Bone marrow (tissue), 2 donors: Measurements from ENCODE around the gene INPP4B.
"Not testable (repeated sequence)": the region's sequence is repeated elsewhere in the genome, so short reads cannot be mapped to it uniquely, and the experiment has no call there.

Source experiments
- DNase-seq, 2 donors: peaks; one replicate each; lab custom pipeline; 2025; lab: John Stamatoyannopoulos, UW

Gene INPP4B

DNA sequence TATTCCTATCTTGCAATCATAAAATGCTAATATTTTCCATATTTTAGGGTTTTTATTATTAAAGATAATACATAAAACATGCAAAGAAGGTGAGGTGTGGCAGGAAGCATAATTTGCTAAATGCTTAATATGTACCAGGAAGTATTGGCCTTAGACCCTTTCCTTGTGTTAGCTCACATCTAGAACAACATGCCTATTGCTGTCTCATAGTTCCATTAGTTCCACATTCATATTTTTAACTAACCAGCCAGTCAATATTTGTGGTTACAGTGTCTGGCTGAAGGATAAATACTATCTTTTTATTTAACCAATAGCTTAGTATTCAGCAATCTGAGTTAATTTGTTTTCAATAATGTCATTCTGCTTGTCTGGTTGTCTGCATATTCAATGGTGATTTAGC is 432.6 kb downstream of the INPP4B start:
- DNase-seq = no peak

DNA sequence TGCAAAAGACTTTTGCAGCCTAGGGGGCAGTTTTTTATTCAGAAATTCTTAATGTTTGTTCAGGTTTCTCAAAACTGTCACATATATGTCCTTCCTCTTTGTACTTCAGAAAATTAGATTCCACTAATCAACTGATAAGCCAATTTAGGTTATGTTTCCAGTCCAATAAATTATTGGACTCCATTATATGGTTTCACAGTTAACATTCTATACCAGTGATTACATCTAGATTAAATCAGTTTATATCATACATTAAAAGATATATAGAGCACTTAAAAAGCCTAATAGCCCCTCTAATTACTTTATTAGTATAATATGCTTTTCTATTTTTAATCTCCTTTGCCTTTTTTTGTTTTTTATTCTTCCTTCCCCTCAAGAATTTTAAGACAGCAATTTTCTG is 434.1 kb downstream of the INPP4B start:
- no peak for DNase-seq

DNA sequence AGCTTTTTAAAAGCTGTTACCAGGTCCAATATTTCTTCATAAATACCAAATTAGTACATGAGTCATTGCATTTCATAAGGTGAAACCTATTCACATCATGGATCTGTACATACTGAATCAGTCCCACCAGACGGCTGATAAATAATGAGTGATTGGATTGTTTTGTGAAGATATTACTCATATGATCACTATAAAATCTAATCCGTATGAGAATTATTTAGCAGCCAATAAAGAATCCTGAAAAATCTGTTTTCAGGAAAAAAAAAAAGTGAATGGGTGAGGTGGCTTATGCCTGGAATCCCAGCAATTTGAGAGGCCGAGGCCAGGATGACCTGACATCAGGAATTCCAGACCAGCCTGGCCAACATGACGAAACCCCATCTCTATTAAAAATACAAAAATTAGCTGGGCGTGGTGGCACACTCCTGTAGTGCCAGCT is 438.1 kb downstream of the INPP4B start:
- DNase-seq = no peak

DNA sequence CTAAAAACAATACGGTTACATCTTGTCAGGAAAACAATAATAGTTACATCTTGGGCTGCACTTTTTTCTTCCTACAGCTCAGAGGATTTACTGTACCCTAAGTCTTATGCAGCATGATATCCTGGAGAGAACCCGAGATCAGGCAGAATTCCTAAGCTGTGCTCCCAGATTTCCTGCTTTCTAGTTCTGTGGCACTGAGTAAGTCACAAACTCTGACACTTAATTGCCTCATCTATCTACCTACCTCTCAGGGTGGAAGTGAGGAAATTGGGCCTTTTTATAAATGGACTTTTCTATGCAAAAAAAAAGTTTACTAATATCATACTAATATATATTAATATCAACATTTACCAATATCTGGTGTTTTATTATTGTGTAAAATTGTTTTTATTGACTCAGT is 438.5 kb downstream of the INPP4B start:
- no peak for DNase-seq

DNA sequence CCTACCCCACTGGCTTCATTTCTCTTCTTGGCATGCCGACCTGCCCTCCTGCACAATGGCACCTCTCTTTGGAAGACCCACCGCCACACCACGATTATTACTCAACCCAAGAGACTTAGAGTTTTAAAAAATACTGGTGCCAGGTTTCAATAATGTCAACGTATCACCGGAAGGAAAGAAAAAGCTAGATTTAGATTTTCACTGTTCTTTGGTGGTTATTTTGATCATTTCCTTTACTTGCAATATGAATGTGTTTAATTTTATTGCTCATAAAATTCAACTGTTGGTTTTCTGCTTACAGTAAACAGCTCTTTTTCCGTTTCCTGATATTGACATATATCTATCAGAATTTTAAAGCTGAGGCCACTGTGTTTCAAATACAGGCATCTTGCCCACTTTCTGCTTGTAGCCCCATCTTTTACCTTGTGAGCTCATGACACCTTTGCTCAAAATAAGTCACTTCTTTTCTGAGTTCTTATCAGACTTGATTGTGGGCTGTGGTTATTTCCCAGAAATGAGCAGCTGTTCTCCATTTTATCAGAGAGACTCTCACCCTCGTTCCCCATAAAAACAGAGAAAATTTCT is 439.1 kb downstream of the INPP4B start:
- DNase-seq = no peak

DNA sequence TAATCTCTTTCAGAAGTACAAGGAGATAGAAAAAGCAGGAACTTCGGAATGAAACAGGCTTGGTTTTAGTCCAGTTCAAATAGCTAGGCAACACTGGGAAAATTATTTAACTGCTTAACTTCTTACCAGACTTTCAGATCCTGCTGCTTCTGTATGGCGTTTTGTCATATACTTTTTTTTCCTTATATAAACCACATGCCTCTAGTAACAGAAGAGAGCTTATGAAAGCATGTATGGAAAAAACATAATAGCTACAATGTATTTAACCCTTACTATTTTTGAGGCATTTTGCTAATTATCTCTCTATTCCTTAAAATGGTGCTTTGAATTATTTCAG is 439.6 kb downstream of the INPP4B start:
- DNase-seq = no peak

DNA sequence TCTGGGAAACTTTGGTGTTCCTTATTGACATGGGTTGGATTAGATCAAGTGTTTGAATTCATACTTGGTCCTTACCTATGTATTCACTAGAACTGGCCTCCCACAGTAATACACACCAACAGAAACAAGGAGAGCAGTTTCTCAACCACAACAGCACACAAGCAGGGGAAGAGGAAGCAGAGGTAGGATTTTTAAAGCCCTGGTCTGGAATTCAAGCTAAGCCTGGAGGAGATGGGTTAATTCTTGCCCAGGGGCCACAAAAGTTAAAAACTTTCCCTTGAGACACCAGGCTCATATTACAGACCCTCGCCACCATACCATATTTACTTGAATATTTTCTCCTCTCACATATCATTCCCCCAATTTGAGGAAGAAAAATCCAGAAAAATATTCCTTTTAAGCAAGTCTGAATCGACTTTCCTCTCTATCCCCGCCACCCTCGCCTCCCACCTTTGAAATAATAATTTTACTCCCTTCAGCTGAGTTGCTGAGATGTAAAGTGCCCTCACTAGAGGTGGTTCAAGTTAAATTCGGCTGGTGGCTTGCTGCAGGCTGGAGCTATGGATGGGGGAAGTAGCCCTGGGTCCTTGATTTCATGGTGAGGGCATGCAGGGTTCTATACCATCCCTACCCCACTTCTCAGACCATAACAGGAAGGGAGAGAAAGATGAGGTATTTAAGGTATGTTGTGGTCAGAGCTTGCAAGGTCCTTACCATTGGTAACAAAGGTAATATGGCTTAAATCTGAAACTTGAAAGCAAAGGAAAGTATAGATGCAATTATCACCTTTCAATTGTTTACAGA is 440.2 kb downstream of the INPP4B start:
- no peak for DNase-seq

DNA sequence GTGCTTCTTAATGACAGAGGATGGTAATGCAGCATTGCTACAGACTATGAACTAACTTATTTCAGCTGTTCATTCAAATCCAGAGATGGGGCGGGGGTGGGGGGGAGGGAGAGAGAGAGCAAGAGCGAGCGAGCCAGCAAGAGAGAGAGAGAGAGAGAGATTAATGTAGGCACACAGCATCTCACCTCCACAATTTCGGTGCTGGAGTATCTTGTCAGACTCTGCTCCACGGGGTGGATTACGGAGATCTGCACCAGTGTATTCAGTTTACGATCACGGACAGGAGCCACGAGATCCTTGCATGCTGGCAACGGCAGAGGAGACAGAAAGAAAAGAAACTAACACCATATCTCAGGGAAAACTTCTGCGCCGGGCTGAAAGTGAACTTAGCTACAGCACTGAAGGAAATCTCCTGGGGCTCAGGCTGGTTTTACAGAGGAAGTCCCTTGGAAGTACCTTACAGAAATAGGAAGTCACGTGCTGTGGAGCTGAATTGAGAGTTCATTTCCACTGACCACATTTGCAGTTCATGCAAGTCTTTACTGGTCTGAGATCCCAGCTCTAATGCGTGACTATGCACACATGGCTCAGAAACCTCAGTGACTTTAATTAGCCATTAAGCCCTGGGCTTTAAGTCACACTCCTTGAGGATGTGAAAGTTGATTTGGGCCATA is 440.9 kb downstream of the INPP4B start:
- peak; percentile 6 to 60 for DNase-seq

DNA sequence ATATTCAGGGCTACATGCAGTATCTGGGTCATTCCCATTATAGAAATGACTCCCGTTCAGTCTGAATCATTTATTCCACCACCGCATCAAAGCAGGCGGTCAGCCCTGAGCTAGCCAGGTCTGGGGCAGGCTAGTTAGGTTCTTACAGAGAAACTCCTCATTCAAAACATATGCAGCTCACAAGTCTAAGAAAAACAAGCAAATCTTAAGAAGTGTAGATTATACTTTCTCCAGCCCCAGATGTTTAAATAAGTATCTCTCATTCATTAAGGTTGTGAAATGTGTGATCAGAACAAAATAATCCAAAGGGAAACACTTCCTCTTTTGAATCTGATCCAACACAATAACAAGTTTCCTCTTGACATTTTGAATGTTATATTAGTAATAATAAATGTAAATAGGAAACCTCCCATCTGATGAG is 441.9 kb downstream of the INPP4B start:
- no peak for DNase-seq

DNA sequence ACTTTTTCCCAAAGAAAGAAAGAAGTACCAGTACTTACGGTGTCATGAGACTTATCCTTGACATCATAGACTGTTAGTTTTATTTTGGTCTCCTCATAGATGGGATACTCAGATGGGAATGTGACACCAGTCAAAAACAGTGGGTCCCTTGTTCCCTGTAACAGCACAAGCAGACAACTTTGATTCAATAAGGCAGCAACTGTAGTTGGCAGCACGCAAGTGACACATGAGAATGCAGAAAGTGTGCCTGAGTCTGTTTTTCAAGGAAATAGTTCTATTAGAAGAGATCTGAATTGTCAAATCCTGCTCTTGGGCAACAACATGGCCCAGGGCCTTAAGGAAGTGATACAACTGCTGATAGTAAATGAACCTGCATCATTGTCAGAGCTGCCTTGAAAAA is 443.2 kb downstream of the INPP4B start:
- DNase-seq = no peak

DNA sequence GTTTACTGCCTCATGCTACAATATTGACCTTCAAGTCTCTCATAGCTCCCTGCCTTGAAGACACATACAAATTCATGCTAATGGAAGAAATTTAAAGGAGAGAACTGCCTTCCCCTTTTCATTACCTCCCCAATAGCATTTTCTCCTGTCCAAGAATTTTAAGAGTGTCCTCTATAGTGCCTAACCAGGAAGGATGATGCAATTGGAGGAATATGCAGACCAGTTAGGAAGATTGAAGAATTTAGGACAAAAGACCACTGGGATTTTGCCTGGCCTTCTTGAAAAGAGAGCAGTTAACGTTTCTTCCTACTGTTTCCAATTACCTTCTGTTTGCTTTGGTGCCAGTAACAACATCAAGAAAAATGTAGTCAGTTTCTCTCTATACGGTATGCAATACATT is 443.9 kb downstream of the INPP4B start:
- no peak for DNase-seq

DNA sequence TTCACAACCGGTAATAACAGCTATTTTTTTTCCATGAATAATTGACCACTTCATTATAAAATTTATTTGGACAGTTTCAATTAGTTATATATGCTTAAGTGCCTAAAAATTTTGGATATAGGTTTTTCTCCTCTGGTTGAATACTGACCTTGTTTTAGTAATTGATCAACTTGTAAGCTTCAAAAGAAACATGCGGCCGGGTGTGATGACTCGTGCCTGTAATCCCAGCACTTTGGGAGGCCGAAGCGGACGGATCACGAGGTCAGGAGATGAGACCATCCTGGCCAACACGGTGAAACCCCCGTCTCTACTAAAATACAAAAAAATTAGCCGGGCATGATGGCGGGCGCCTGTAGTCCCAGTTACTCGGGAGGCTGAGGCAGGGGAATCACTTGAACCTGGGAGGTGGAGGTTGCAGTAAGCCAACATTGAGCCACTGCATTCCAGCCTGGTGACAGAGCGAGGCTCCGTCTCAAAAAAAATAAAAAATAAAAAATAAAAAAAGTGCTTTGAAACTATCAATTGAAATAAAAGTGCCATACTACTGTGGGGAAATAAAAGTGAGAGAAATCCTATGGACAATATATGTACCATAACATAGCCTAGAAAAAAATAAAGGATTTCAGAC is 448.6 kb downstream of the INPP4B start:
- not testable (repeated sequence) for DNase-seq

DNA sequence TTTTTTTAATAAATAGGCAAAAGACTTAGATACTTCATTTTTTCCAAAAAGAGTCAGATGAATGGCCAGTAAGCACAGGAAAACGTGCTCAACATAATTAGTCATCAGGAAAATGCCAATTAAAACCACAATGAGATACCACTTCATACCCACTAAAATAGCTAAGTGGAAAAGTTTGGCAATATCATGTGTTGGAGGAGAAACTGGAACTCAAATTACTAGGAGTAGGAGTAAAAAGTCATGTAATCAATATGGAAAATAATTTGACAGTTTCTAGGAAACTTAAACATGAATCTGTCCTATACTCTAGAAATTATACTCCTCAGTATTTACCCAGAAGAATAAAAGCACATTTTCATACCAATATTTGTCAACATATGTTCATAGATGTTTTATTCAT is 449.8 kb downstream of the INPP4B start:
- DNase-seq = peak in 1 of 2 donors; percentile 3

DNA sequence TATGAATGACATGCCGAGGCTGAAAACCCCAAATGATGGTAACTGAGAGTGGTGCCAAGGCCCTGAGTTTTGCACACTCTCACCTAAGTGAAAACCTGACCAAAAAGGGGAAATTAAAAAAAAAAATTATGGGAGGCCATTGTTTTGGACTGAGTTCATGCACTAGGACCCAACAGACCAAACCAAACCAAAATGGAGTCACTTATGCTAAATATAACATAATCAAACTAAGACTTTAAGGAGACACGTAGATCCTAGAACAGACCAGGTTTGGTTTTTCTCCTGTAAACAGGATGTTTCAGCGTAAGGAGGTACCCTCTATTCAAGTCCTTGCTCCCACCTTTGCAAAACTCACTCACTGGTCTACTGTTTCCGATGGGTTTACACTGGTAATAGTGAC is 453.0 kb downstream of the INPP4B start:
- DNase-seq = no peak

DNA sequence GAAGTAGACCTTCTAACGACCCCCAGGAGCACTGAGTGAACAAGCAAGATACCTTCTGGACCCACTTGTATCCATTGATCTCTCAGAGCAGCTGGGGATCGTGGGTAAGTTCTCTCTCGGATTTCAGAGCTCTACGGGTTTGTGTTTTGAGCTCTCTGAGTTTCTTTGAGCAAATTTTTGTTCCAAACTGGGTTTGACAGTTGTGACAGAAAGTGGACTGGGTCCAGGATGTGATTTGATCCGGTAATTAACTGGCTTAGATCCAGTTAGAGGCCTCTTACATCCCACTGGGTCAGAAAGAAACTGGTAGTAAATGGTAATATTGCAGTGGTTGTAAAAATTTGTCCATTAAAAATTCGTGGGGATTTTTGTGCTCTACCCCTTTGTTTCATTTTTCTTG is 459.2 kb downstream of the INPP4B start:
- DNase-seq = no peak

DNA sequence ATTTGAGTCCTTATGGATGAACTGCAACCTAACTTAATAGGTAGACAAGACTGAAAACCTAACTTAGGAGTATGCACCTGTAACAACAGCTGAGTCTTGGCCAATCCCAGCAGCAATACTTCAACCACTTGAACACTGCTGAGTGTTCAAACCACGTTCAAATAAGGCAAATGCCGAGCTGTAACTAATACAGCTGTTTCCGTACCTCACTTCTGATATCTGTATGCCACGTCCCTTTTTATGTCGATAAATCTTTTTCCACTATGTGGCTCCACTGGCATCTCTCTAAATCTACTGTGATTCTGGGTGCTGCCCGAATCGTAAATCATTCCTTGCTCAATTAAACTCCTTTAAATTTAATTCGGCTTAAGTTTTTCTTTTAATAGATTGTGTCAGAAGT is 459.7 kb downstream of the INPP4B start:
- DNase-seq = no peak

DNA sequence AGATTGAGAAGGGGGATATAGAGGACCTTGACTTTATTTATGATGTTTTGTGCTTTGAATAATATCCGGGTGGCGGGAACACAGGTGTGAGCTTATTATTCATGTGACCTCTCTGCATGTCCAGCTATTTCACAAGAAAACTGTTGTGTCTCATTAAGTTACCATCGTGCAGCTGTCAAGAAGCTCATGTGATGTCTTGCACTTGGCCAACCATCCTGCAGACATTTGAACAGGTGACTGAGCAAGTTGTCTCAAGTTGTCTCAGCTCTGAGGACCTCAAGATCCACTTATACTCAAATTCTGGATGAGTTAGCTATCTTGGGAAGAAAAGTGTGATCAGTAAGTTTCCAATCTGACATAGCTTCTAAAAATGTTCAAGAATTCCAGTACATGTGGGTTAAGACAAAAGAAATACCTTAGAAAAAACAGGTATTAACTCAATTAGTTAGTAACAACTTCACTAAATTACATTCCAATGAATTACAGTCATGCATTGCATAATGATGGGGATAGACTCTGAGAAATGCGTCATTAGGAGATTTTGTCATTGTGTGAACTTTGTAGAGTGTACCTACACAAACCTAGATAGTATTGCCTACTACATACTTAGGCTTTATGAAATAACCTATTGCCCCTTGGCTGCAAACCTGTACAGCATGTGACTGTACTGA is 462.2 kb downstream of the INPP4B start:
- DNase-seq = no peak

DNA sequence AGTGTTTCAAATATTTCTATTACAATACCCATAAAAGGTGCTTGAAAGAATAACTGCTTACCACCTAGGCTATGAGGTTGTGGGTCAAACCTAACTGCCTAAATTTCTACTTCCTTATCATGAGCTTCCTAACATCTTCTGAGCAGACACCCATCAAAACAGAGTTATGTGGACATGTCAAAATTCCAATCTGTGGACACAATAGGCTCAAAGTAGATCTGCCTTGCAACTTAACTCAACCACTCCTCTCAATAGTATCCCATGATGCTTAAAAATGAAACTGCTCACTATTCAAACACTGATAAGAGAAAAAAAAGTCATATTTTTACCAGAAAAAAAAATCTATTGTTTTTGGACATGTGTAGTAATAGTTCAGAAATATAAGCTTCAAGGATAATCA is 462.7 kb downstream of the INPP4B start:
- no peak for DNase-seq

DNA sequence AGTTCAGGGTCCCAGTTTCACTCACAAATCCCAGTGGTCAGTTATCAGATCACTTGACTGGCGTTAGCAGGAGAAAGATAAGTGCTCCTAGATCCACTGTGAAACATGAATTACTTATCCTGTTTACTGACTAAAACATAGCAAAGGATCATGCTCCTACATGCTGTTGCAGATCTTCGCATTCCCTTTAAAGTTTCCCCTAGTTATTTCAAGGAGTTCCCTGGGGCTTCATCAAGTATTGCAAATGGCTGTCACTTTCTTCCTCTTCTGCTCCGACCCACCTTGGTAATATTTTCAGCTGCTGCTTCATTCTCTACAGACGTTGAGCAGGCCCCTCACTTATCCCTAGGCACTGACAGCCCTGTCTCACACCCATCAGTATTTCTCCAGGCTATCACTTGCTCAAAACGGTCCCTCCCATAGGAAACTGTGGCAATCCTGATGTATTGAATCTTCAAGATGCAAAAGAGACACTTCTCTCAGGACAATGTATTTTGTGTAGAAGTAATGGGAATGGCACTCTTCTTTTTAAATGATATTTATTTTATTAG is 466.0 kb downstream of the INPP4B start:
- no peak for DNase-seq

DNA sequence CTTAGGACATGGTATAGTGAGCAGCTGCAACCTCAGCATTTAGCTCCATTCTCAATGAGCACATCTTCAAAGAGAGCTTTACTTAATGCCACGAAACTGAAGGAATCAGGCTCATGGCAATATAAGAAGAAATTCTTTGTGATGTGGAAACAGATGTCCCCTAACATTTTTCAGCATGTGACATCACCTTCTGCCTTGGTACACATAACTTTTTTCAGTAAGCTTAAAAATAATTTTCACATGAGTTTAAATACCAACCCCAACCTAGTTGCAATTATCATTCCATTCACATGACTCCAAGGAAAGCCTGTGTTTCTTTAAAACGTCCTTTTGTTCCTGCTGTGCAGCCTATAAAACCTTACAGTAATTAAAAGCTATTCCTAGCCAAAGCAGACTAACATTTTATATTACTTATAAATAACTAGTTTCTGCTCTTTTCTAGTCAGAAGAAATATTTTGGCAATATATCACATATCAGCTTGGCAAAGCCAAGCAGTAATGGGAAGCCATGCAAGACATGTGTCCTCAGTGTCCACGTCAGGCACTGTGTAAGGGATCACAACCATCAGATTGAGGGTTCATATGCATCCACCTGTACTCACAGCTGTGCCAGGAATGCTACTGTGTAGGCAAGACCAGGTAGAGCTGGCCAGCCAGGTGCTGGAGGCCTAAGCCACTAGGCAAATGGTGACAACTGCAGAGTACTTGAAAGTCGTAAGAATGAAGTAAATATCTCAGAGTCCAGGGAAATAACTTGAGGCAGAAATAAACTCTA is 466.6 kb downstream of the INPP4B start:
- DNase-seq = no peak

DNA sequence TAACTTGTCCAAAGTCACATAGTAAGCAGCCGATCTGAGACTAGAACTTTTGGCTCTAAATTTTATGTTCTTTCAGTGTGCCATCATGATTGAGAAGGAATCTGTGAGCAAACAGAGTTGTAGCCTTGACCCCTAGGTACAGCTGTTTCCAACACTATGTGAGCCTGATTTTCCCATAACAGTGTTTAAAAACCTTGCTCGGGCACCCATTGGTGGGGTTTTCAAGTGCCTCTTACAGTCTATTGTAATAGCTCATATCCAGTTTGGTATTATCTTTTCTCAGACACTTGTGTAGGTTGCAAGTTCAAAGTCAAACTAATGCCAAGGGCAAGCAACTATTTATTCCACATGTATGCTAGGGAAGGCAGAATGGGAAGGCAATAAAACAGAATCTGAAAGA is 467.9 kb downstream of the INPP4B start:
- DNase-seq = no peak
